Sigmoid colon (tissue), 3 donors: ENCODE data around the gene C2orf81.

Source experiments
- POLR2A ChIP-seq, 2 donors: fragments of 450-650 bp; IDR thresholded peaks; one replicate each; pipeline ENCODE4 v1.6.1; 2016; ENCODE audit warnings: antibody characterized with exemption in 2 of 2, mild to moderate bottlenecking in 2 of 2, moderate library complexity in 2 of 2
- TF ChIP-seq, protein P1 (sequence below), 4 experiments: fragments of 450-650 bp in 3 of 4; fragments of 200-600 bp in 1 of 4; IDR thresholded peaks; one replicate each; pipeline ENCODE4 v1.5.1; 2016 to 2019; ENCODE audit warnings: antibody characterized with exemption in 4 of 4, mild to moderate bottlenecking in 3 of 4, moderate library complexity in 2 of 4

DNA sequence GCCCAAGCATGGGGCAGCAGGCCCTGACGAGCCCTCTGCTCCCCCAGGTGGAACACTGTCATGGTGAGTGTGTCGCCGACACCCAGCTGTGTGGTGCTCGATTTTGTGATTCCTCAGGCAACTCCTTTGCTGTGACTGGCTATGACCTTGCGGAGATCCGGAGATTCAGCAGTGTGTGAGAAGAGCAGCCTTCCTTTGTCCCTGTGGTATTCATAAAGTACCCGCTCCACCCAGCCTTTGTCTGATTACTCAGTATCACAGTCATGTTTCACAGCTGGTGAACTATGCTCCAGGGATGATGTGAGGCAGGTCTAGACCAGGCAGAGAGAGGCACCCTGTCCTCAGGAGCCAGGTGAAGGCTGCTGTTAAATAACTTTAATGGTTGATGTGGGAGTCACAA is 4.1 kb upstream of the C2orf81 start:
- TF ChIP-seq, protein P1, sequence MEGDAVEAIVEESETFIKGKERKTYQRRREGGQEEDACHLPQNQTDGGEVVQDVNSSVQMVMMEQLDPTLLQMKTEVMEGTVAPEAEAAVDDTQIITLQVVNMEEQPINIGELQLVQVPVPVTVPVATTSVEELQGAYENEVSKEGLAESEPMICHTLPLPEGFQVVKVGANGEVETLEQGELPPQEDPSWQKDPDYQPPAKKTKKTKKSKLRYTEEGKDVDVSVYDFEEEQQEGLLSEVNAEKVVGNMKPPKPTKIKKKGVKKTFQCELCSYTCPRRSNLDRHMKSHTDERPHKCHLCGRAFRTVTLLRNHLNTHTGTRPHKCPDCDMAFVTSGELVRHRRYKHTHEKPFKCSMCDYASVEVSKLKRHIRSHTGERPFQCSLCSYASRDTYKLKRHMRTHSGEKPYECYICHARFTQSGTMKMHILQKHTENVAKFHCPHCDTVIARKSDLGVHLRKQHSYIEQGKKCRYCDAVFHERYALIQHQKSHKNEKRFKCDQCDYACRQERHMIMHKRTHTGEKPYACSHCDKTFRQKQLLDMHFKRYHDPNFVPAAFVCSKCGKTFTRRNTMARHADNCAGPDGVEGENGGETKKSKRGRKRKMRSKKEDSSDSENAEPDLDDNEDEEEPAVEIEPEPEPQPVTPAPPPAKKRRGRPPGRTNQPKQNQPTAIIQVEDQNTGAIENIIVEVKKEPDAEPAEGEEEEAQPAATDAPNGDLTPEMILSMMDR (IDR thresholded peaks at IDR 0.05): no peak
- TF ChIP-seq POLR2A (IDR thresholded peaks at IDR 0.05): no peak
